CD14-positive monocyte (primary cell): ENCODE data around the gene ANKEF1. TPM values are rescaled to one million over a fixed set of nuclear protein-coding genes. Genes with fewer than 3 reads are reported as not detected.

ENCODE experiments used
- DNase-seq, 3 donors: peaks; one replicate each; pipeline ENCODE4 v3.0.0-alpha.2; 2011 to 2022
- H2AFZ ChIP-seq: 2 replicates; pipeline ENCODE4 v1.6.0; 2012; ENCODE audit warnings: mild to moderate bottlenecking, low read depth, low read length, inconsistent platforms; ENCODE audit not compliant: insufficient read depth, poor library complexity, severe bottlenecking
- H3K27ac ChIP-seq, 2 donors: 1 replicate in 1 of 2; 2 replicates in 1 of 2; pipeline ENCODE4 v1.5.1; 2012 to 2013; ENCODE audit warnings: low read length in 2 of 2, control low read depth in 1 of 2, inconsistent platforms in 1 of 2, low read depth in 1 of 2, mild to moderate bottlenecking in 1 of 2
- H3K27me3 ChIP-seq, 2 donors: one replicate each; pipeline versions ENCODE4 v1.6.0 to v1.6.1; 2011 to 2013; ENCODE audit warnings: low read length in 2 of 2; ENCODE audit not compliant: control insufficient read depth in 2 of 2, insufficient read depth in 2 of 2
- H3K36me3 ChIP-seq, 2 donors: replicated peaks in 1 of 2; 1 replicate in 1 of 2; 2 replicates in 1 of 2; pipeline versions ENCODE4 v1.5.1 to v1.6.1; 2012 to 2013; ENCODE audit warnings: low read length in 2 of 2, control low read depth in 1 of 2, inconsistent platforms in 1 of 2, mild to moderate bottlenecking in 1 of 2; ENCODE audit not compliant: insufficient read depth in 2 of 2, control insufficient read depth in 1 of 2
- H3K4me1 ChIP-seq, 2 donors: 1 replicate in 1 of 2; 2 replicates in 1 of 2; pipeline versions ENCODE4 v1.5.1 to v1.6.1; 2012 to 2013; ENCODE audit warnings: low read length in 2 of 2, control low read depth in 1 of 2, inconsistent platforms in 1 of 2, mild to moderate bottlenecking in 1 of 2, moderate library complexity in 1 of 2; ENCODE audit not compliant: insufficient read depth in 2 of 2, control insufficient read depth in 1 of 2
- H3K4me2 ChIP-seq: replicated peaks from 2 replicates; pipeline ENCODE3; 2012; ENCODE audit warnings: low read length, moderate library complexity, mild to moderate bottlenecking; ENCODE audit not compliant: poor library complexity, severe bottlenecking; ENCODE audit errors: extremely low read depth
- H3K4me3 ChIP-seq, 3 experiments: fragments of 200-600 bp in 1 of 3; sonication (generic) in 1 of 3; replicated peaks in 1 of 3; 1 replicate in 2 of 3; 2 replicates in 1 of 3; pipeline ENCODE4 v1.5.1; 2011 to 2013; ENCODE audit warnings: low read length in 3 of 3, mild to moderate bottlenecking in 3 of 3, control low read depth in 2 of 3, low read depth in 2 of 3, inconsistent platforms in 1 of 3, moderate library complexity in 1 of 3
- H3K79me2 ChIP-seq: 2 replicates; pipeline ENCODE4 v1.6.0; 2012; ENCODE audit warnings: mild to moderate bottlenecking, control low read depth, inconsistent platforms, low read length, moderate library complexity; ENCODE audit not compliant: insufficient read depth
- H3K9ac ChIP-seq: 2 replicates; pipeline ENCODE4 v1.6.0; 2017; ENCODE audit warnings: low read length, mild to moderate bottlenecking; ENCODE audit not compliant: insufficient read depth, poor library complexity, severe bottlenecking
- H3K9me3 ChIP-seq, 2 donors: replicated peaks in 1 of 2; 1 replicate in 1 of 2; 2 replicates in 1 of 2; pipeline versions ENCODE4 v1.5.1 to v1.6.1; 2012 to 2013; ENCODE audit warnings: low read length in 2 of 2, control low read depth in 1 of 2; ENCODE audit not compliant: control insufficient read depth in 1 of 2, insufficient read depth in 1 of 2
- H4K20me1 ChIP-seq: 2 replicates; pipeline ENCODE4 v1.6.0; 2012; ENCODE audit warnings: mild to moderate bottlenecking, low read length, control low read depth, moderate library complexity; ENCODE audit not compliant: insufficient read depth
- H3K27ac Mint-ChIP-seq, 7 donors: one replicate each; pipeline ENCODE4 v1.8.0; 2020; ENCODE audit warnings: mild to moderate bottlenecking in 7 of 7, mixed read lengths in 7 of 7, moderate library complexity in 6 of 7, inconsistent platforms in 2 of 7
- H3K27me3 Mint-ChIP-seq, 3 donors: one replicate each; pipeline ENCODE4 v1.8.0; 2021 to 2022; ENCODE audit warnings: low read depth in 3 of 3, mild to moderate bottlenecking in 3 of 3, mixed read lengths in 3 of 3, moderate library complexity in 3 of 3, inconsistent platforms in 1 of 3
- H3K36me3 Mint-ChIP-seq, 2 donors: one replicate each; pipeline ENCODE4 v1.8.0; 2020; ENCODE audit warnings: mixed read lengths in 2 of 2, inconsistent platforms in 1 of 2, mild to moderate bottlenecking in 1 of 2
- H3K4me1 Mint-ChIP-seq: one replicate; pipeline ENCODE4 v1.8.0; 2020; ENCODE audit warnings: mild to moderate bottlenecking, mixed read lengths
- H3K4me3 Mint-ChIP-seq, 2 donors: one replicate each; pipeline ENCODE4 v1.8.0; 2020; ENCODE audit warnings: mild to moderate bottlenecking in 2 of 2, mixed read lengths in 2 of 2, moderate library complexity in 1 of 2
- H3K9me3 Mint-ChIP-seq, 7 donors: one replicate each; pipeline ENCODE4 v1.8.0; 2020 to 2022; ENCODE audit warnings: mixed read lengths in 7 of 7, mild to moderate bottlenecking in 6 of 7, moderate library complexity in 6 of 7, inconsistent platforms in 2 of 7
- CTCF ChIP-seq: fragments of 200-600 bp; IDR thresholded peaks from one replicate; pipeline ENCODE4 v1.8.0; 2022; ENCODE audit warnings: antibody characterized with exemption, mild to moderate bottlenecking
- WGBS: methylation state at CpG from one replicate; pipeline ENCODE4 v1.1.5; 2013; ENCODE audit warnings: missing lambda C conversion rate; ENCODE audit not compliant: insufficient coverage; 5-methylcytosine and 5-hydroxymethylcytosine counted together
- intact Hi-C, 2 donors: fragments of 100-400 bp; cut with micrococcal nuclease; formaldehyde crosslinking; loops; one replicate each; pipeline versions ENCODE4 v1.15.0 to v1.15.1; 2023
- polyA plus RNA-seq, 3 donors: library from polyadenylated mRNA; depleted of rRNA in 1 of 3; unstranded in 2 of 3; stranded (reverse) in 1 of 3; fragments of 300-500 nt in 2 of 3; fragments of >200 nt in 1 of 3; fragmentation: Illumina TruSeq in 2 of 3; gene quantifications; 1 replicate in 2 of 3; 2 replicates in 1 of 3; pipeline ENCODE4 v1.2.3, GENCODE V29; 2012 to 2021

The ANKEF1 gene
- polyA plus RNA-seq, 3 donors: 0.03 to 0.15 (median 0.10) TPM

DNA sequence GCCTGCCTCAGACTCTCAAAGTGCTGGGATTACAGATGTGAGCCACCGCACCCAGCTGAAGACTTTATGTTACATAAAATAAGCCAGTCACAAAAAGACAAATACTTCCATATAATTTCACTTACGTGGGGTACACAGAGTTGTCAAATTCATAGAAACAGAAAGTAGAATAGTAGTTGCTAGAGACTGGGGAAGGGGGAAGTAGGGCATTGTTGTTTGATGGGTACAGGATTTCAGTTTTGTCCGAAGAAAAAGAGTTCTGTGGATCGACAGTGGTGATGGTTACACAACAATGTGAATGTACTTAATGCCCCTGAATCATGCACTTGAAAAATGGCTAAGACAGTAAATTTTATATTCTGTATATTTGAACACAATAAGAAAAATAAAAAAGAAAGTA lies 41.6 kb upstream of the ANKEF1 start:
- Histone ChIP-seq H2AFZ (no peak overlapping the region), H3K79me2 (no peaks in the 10 kb centered on the region), H3K9me3 (peaks cover 3 to 4% of the 10 kb centered on the region in 2 donors), H3K4me2 (peak overlapping the region; percentile 35), H3K4me1 (peaks cover 29 to 37% of the 10 kb centered on the region in 2 donors), H4K20me1 (no peaks in the 10 kb centered on the region), H3K9ac (no peak overlapping the region), H3K27me3 (no peaks in the 10 kb centered on the region), H3K4me3 (peak overlapping the region in 1 of 3 experiments; percentile 32), H3K27ac (peak overlapping the region; percentile 37 to 48), H3K36me3 (no peaks in the 10 kb centered on the region)
- Mint-ChIP-seq H3K27ac (peak overlapping the region; percentile 43 to 94 (median 81)), H3K9me3 (peaks cover 0 to 5% (median 3%) of the 10 kb centered on the region in 7 donors), H3K27me3 (no peaks in the 10 kb centered on the region), H3K36me3 (no peaks in the 10 kb centered on the region), H3K4me1 (peaks cover 29% of the 10 kb centered on the region), H3K4me3 (peak overlapping the region; percentile 55 to 65)
- intact Hi-C loops: loop anchor here in 1 of 2 donors (10.0 kb wide), 1 partner anchor 682 kb away; the partner anchor contains the start of gene JAG1
- no peak for TF ChIP-seq CTCF
- peak; percentile 28 to 39 (median 32) for DNase-seq
- 0% methylated on average over 1 of the region's 4 CpGs for WGBS

DNA sequence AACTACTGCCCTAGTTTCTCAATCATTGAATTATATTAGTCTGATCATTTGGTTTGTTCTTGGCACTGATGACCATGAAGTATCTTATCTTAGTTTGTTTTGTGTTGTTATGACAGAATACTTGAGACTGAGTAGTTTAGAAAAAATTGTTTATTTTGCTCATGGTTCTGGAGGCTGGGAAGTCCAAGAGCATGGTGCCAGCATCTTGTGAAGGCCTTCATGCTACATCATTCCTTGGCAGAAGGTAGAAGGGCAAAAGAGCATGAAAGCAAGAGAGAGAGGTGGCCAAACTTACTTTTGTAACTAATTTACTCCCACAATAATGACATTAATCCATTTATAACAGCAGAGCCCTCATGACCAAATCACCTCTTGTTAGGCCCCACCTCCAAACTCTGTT lies 40.1 kb upstream of the ANKEF1 start:
- Histone ChIP-seq H3K27me3 (no peaks in the 10 kb centered on the region), H3K4me3 (no peak overlapping the region), H4K20me1 (no peaks in the 10 kb centered on the region), H3K4me1 (peaks cover 19 to 32% of the 10 kb centered on the region in 2 donors), H3K36me3 (no peaks in the 10 kb centered on the region), H3K4me2 (no peak overlapping the region), H3K9me3 (peaks cover 3 to 4% of the 10 kb centered on the region in 2 donors), H3K9ac (no peak overlapping the region), H3K79me2 (no peaks in the 10 kb centered on the region), H2AFZ (no peak overlapping the region), H3K27ac (no peak overlapping the region)
- H3K27ac Mint-ChIP-seq: no peak overlapping the region
- H3K27me3 Mint-ChIP-seq: peaks cover 0 to 2% (median 0%) of the 10 kb centered on the region in 3 donors
- no peak overlapping the region for H3K4me3 Mint-ChIP-seq
- no peak for DNase-seq
- H3K36me3 Mint-ChIP-seq: no peaks in the 10 kb centered on the region
- intact Hi-C loops: loop anchor here in 1 of 2 donors (10.0 kb wide), 1 partner anchor 680 kb away; the partner anchor contains the start of gene JAG1
- peaks cover 0 to 5% (median 3%) of the 10 kb centered on the region in 7 donors for H3K9me3 Mint-ChIP-seq
- TF ChIP-seq CTCF: no peak
- peaks cover 17% of the 10 kb centered on the region for H3K4me1 Mint-ChIP-seq
